GM12864 (cell line): Measurements from ENCODE around the gene C3orf18.

Experiments
- DNase-seq: peaks from one replicate; pipeline ENCODE4 v3.0.0-alpha.2; 2011; ENCODE audit warnings: low read depth
- H3K4me3 ChIP-seq: 2 replicates; pipeline ENCODE4 v1.5.1; 2011; ENCODE audit warnings: mild to moderate bottlenecking, low read depth, low read length, control low read depth
- CTCF ChIP-seq: IDR thresholded peaks from 2 replicates; pipeline ENCODE4 v1.5.1; 2011; ENCODE audit warnings: low read depth, mild to moderate bottlenecking, moderate library complexity, low read length, control low read depth, inconsistent platforms; ENCODE audit errors: missing control alignments

Gene C3orf18

GRCh38 chr3:50602595-50603191 is 35.1 kb upstream of the C3orf18 start:
- no peak for DNase-seq
- H3K4me3 ChIP-seq, result no peak overlapping the region
- TF ChIP-seq CTCF, result no peak

GRCh38 chr3:50600841-50601591 is 33.5 kb upstream of the C3orf18 start:
- DNase-seq, result no peak
- no peak overlapping the region for H3K4me3 ChIP-seq
- no peak for TF ChIP-seq CTCF

- TF ChIP-seq CTCF, result no peak
- DNase-seq, result no peak
- H3K4me3 ChIP-seq, result no peak overlapping the region
These were observed 32.7 kb upstream of the C3orf18 start for GRCh38 chr3:50600141-50600753.

GRCh38 chr3:50599716-50600118 is 32.2 kb upstream of the C3orf18 start:
- no peak for TF ChIP-seq CTCF
- no peak for DNase-seq
- H3K4me3 ChIP-seq, result no peak overlapping the region

GRCh38 chr3:50599115-50599715 is 31.7 kb upstream of the C3orf18 start:
- TF ChIP-seq CTCF, result no peak
- H3K4me3 ChIP-seq, result no peak overlapping the region
- DNase-seq, result no peak

- TF ChIP-seq CTCF, result no peak
- no peak for DNase-seq
These were observed 26.8 kb upstream of the C3orf18 start for GRCh38 chr3:50594253-50594785.

More at GRCh38 chr3:50594253-50594785, 26.8 kb upstream of the C3orf18 start:
- H3K4me3 ChIP-seq, result no peak overlapping the region
